Suppressor macrophage treated with lipopolysaccharide for 4 hours (primary cell): Measurements from ENCODE around the gene RDH5.
A peak's percentile ranks its signal among the peaks of the same experiment; 100 is the strongest.

Experiments
- DNase-seq: peaks from one replicate; pipeline ENCODE4 v3.0.0-alpha.2; 2020

Gene RDH5

GRCh38 chr12:55715169-55715764 lies 4.9 kb upstream of the RDH5 start:
- DNase-seq = no peak

GRCh38 chr12:55715833-55716581 lies 4.2 kb upstream of the RDH5 start, which contains the start of gene BLOC1S1:
BLOC1S1 (plus strand) TSS chr12:55716046; CDS start chr12:55716052, 6 bp downstream.
- peak; percentile 81 for DNase-seq

GRCh38 chr12:55716582-55716957 lies 3.6 kb upstream of the RDH5 start:
- peak; percentile 59 for DNase-seq

- peak; percentile 47 for DNase-seq
Measured at GRCh38 chr12:55717011-55718007, 2.9 kb upstream of the RDH5 start.

- DNase-seq = no peak
Measured at GRCh38 chr12:55718015-55718414, 2.2 kb upstream of the RDH5 start.

GRCh38 chr12:55718624-55719275 lies 1.4 kb upstream of the RDH5 start:
- no peak for DNase-seq

GRCh38 chr12:55719371-55719770 lies 822 bp upstream of the RDH5 start:
- DNase-seq = no peak

GRCh38 chr12:55720894-55721444 lies 776 bp downstream of the RDH5 start:
- DNase-seq = peak; percentile 76

- no peak for DNase-seq
Measured at GRCh38 chr12:55721601-55722213, 1.5 kb downstream of the RDH5 start.

- no peak for DNase-seq
Measured at GRCh38 chr12:55722948-55723347, 2.8 kb downstream of the RDH5 start.

GRCh38 chr12:55723516-55724225 lies 3.5 kb downstream of the RDH5 start:
- no peak for DNase-seq

- DNase-seq = peak; percentile 75
Measured at GRCh38 chr12:55724226-55724939, 4.2 kb downstream of the RDH5 start.

GRCh38 chr12:55724940-55725309 lies 4.7 kb downstream of the RDH5 start:
- no peak for DNase-seq

GRCh38 chr12:55725556-55725955 lies 5.4 kb downstream of the RDH5 start:
- no peak for DNase-seq

GRCh38 chr12:55726971-55727370 lies 6.8 kb downstream of the RDH5 start:
- DNase-seq = peak; percentile 71

GRCh38 chr12:55727643-55728185 lies 7.5 kb downstream of the RDH5 start:
- peak; percentile 74 for DNase-seq

- DNase-seq = peak; percentile 74
Measured at GRCh38 chr12:55728186-55728938, 8.2 kb downstream of the RDH5 start.

- DNase-seq = peak; percentile 97
Measured at GRCh38 chr12:55728939-55729818, 9.0 kb downstream of the RDH5 start, which contains the start of gene CD63. CD63 (minus strand) TSS chr12:55729009; CDS start chr12:55728341, 668 bp downstream.
